Neuron (in vitro differentiated cells): ENCODE measurements around the gene SAMD4A.

ENCODE experiments used
- H2AFZ ChIP-seq: one replicate; pipeline ENCODE4 v1.6.1; 2013; ENCODE audit warnings: low read depth, mild to moderate bottlenecking, inconsistent platforms, low read length, moderate library complexity
- H3K27me3 ChIP-seq: one replicate; pipeline ENCODE4 v1.6.1; 2013; ENCODE audit warnings: low read length; ENCODE audit not compliant: insufficient read depth
- H3K36me3 ChIP-seq: one replicate; pipeline ENCODE4 v1.6.1; 2013; ENCODE audit warnings: low read length; ENCODE audit not compliant: insufficient read depth
- H3K4me1 ChIP-seq: one replicate; pipeline ENCODE4 v1.6.1; 2013; ENCODE audit warnings: low read length; ENCODE audit not compliant: insufficient read depth
- H3K4me3 ChIP-seq: 2 replicates; pipeline ENCODE4 v1.5.1; 2013; ENCODE audit warnings: mild to moderate bottlenecking, low read length, moderate library complexity
- H3K9me3 ChIP-seq: one replicate; pipeline ENCODE4 v1.6.1; 2013; ENCODE audit warnings: low read length

The SAMD4A gene

GRCh38 chr14:54591461-54591860 lies 24.5 kb downstream of the SAMD4A start:
- Histone ChIP-seq H3K4me3 (no peak overlapping the region), H3K4me1 (no peaks in the 10 kb centered on the region), H2AFZ (no peak overlapping the region), H3K36me3 (no peaks in the 10 kb centered on the region), H3K9me3 (no peaks in the 10 kb centered on the region), H3K27me3 (no peaks in the 10 kb centered on the region)

DNA sequence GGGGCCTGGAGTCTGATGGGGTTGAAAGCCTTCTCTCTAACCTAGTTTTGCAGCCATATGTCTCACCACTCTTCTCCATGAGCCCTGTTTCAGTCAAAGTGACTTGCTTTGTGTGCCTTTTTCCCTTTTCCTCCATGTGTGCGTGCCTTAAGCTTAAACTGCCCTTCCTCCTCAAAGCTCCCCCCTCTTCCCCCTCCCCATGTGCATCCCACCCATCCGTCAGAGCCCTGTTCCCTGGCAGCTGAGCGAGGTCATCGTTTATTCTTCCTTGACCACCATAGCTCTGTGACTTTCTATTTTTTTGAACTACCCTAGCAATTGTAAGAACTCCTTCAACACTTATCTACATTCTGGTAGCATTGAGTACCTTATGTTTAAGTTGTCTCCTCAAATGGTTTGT lies 24.9 kb downstream of the SAMD4A start:
- Histone ChIP-seq H3K4me1 (no peaks in the 10 kb centered on the region), H3K4me3 (no peak overlapping the region), H2AFZ (no peak overlapping the region), H3K9me3 (no peaks in the 10 kb centered on the region), H3K36me3 (no peaks in the 10 kb centered on the region), H3K27me3 (no peaks in the 10 kb centered on the region)

DNA sequence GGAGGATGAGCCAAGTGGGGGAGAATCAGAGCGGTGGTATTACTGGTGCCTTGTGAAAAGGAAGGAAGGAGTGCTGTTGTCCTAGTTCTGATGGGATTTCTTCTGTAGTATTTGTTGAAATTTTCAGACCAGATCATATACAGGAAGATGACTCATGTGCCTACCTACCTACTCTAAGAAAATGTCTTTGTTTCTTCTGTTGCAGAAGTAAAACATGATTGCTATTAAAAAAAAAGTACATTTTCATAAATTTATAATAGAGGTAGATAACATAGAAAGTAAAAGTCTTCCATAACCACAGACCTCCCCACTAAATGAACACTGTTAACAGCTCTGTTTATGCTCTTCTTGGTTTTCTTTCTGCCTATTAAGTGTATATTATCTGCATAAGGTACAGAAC lies 26.9 kb downstream of the SAMD4A start:
- Histone ChIP-seq H3K27me3 (no peaks in the 10 kb centered on the region), H2AFZ (no peak overlapping the region), H3K4me1 (no peaks in the 10 kb centered on the region), H3K4me3 (no peak overlapping the region), H3K9me3 (no peaks in the 10 kb centered on the region), H3K36me3 (no peaks in the 10 kb centered on the region)

GRCh38 chr14:54594537-54594936 lies 27.6 kb downstream of the SAMD4A start:
- Histone ChIP-seq H3K4me3 (no peak overlapping the region), H3K27me3 (no peaks in the 10 kb centered on the region), H3K36me3 (no peaks in the 10 kb centered on the region), H2AFZ (no peak overlapping the region), H3K4me1 (no peaks in the 10 kb centered on the region), H3K9me3 (no peaks in the 10 kb centered on the region)

GRCh38 chr14:54597795-54598443 lies 31.0 kb downstream of the SAMD4A start:
- Histone ChIP-seq H3K4me1 (peaks cover 5% of the 10 kb centered on the region), H3K27me3 (no peaks in the 10 kb centered on the region), H3K36me3 (no peaks in the 10 kb centered on the region), H3K4me3 (no peak overlapping the region), H2AFZ (no peak overlapping the region), H3K9me3 (no peaks in the 10 kb centered on the region)

DNA sequence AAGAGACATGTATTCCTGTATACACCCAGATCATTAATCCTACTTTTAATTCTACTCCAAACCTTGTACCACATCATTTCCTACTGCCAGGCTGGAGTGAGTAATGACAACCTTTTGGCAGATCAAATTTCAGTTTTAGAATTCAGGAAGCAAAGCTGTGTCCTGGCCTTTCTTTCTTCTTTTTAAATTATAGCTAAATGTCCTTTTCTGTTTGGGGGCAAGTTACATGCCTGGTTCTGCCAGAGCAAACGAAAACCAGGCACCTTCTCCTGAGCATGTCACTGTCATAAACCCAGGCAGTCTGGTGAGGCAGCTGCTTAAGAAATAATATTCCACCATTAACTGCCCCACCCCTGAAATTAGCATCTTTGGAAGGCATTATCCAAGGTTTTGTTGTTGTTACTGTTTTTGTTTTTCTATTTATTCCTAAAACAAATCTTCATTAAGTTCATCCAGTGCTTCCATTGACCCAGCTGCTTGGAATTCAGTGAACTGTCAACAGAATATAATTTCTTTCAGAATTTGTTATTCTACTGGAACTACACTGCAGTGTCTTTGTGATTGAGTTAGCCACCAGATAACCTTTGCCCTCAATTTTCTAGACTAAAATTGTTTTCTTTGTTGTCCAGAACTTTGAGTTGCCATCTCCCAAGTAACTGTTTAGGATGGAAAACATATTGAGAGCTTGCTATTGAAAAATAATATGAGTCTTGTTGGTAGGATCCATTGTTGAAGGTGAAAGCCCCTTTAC lies 33.2 kb downstream of the SAMD4A start:
- no peaks in the 10 kb centered on the region for H3K9me3 ChIP-seq
- no peaks in the 10 kb centered on the region for H3K27me3 ChIP-seq
- H2AFZ ChIP-seq: no peak overlapping the region
- peaks cover 5% of the 10 kb centered on the region for H3K4me1 ChIP-seq
- H3K36me3 ChIP-seq: no peaks in the 10 kb centered on the region
- no peak overlapping the region for H3K4me3 ChIP-seq

- Histone ChIP-seq H3K4me1 (peaks cover 5% of the 10 kb centered on the region), H2AFZ (no peak overlapping the region), H3K9me3 (no peaks in the 10 kb centered on the region), H3K27me3 (no peaks in the 10 kb centered on the region), H3K4me3 (no peak overlapping the region), H3K36me3 (no peaks in the 10 kb centered on the region)
Measured at GRCh38 chr14:54600717-54601109, 33.8 kb downstream of the SAMD4A start.

DNA sequence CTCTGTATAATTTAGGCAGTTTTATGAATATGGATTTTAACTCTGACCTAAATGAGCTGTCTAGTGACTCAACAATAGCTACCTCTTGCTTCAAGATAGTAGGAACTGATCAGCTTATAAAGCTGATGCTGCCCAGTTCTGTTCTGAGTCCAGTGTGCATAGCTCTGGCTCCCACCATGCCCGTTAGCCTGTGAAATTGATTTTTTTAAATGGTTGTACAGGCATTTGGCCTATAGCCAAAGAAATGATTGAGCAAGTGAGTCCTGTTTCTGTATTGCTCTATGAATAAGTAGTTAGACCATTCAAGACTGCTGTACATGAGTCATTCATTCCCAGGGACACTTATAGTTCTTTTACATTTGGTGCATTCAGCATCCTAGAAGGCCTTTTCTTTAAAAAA lies 36.4 kb downstream of the SAMD4A start:
- Histone ChIP-seq H3K4me3 (no peak overlapping the region), H3K4me1 (peaks cover 5% of the 10 kb centered on the region), H3K27me3 (no peaks in the 10 kb centered on the region), H3K36me3 (no peaks in the 10 kb centered on the region), H3K9me3 (peaks cover 2% of the 10 kb centered on the region), H2AFZ (no peak overlapping the region)

- no peaks in the 10 kb centered on the region for H3K4me1 ChIP-seq
- no peak overlapping the region for H3K4me3 ChIP-seq
- no peaks in the 10 kb centered on the region for H3K36me3 ChIP-seq
- H3K27me3 ChIP-seq: no peaks in the 10 kb centered on the region
- H3K9me3 ChIP-seq: peaks cover 4% of the 10 kb centered on the region
- H2AFZ ChIP-seq: no peak overlapping the region
Measured at GRCh38 chr14:54606178-54606577, 39.2 kb downstream of the SAMD4A start.

GRCh38 chr14:54606631-54607133 lies 39.8 kb downstream of the SAMD4A start:
- Histone ChIP-seq H3K9me3 (peaks cover 4% of the 10 kb centered on the region), H3K27me3 (no peaks in the 10 kb centered on the region), H2AFZ (no peak overlapping the region), H3K36me3 (no peaks in the 10 kb centered on the region), H3K4me1 (no peaks in the 10 kb centered on the region), H3K4me3 (no peak overlapping the region)

DNA sequence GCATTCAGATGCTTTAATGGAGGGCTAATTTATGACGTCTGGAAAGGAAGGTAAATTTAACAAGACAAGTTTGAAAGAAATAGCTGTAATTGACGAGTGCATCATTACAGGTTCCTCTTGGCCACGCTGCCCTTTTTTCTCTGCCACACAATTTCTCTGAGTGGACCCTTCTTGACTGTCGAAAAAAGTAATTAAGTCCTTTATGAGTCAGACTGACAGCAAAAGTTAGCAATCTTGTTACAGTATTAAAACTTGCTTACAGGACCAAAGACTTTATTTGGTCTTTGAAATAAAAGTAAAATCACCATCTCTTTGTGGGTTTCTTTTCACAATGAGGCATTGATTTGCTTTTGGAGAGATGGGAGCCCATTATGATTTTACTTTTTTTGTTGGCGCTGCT lies 42.6 kb downstream of the SAMD4A start:
- Histone ChIP-seq H2AFZ (no peak overlapping the region), H3K4me1 (no peaks in the 10 kb centered on the region), H3K4me3 (no peak overlapping the region), H3K36me3 (no peaks in the 10 kb centered on the region), H3K9me3 (peaks cover 4% of the 10 kb centered on the region), H3K27me3 (no peaks in the 10 kb centered on the region)

- Histone ChIP-seq H3K4me1 (no peaks in the 10 kb centered on the region), H3K27me3 (no peaks in the 10 kb centered on the region), H3K4me3 (no peak overlapping the region)
Measured at GRCh38 chr14:54610051-54610977, 43.4 kb downstream of the SAMD4A start.

GRCh38 chr14:54614296-54614695 lies 47.4 kb downstream of the SAMD4A start:
- Histone ChIP-seq H3K27me3 (no peaks in the 10 kb centered on the region), H3K36me3 (no peaks in the 10 kb centered on the region), H2AFZ (no peak overlapping the region), H3K9me3 (no peaks in the 10 kb centered on the region), H3K4me1 (no peaks in the 10 kb centered on the region), H3K4me3 (no peak overlapping the region)

More at GRCh38 chr14:54610051-54610977, 43.4 kb downstream of the SAMD4A start:
- H3K9me3 ChIP-seq: peaks cover 4% of the 10 kb centered on the region
- H2AFZ ChIP-seq: no peak overlapping the region
- no peaks in the 10 kb centered on the region for H3K36me3 ChIP-seq
